WI38 (cell line): ENCODE results near the gene PIAS4.

Source experiments
- H3K4me3 ChIP-seq: 2 replicates; pipeline ENCODE4 v1.5.1; 2011; ENCODE audit warnings: low read depth, mild to moderate bottlenecking, control low read depth, low read length
- CTCF ChIP-seq: IDR thresholded peaks from 2 replicates; pipeline ENCODE4 v1.5.1; 2012; ENCODE audit warnings: low read depth, mild to moderate bottlenecking, control low read depth, low read length

PIAS4 gene

GRCh38 chr19:4033028-4033956 lies 25.8 kb downstream of the PIAS4 start:
- H3K4me3 ChIP-seq, result no peak overlapping the region
- no peak for TF ChIP-seq CTCF

- H3K4me3 ChIP-seq, result no peak overlapping the region
- TF ChIP-seq CTCF, result no peak
Measured at GRCh38 chr19:4034048-4035017, 26.8 kb downstream of the PIAS4 start.

GRCh38 chr19:4035018-4035566 lies 27.6 kb downstream of the PIAS4 start:
- TF ChIP-seq CTCF, result no peak
- no peak overlapping the region for H3K4me3 ChIP-seq

GRCh38 chr19:4035582-4035981 lies 28.0 kb downstream of the PIAS4 start:
- TF ChIP-seq CTCF, result no peak
- no peak overlapping the region for H3K4me3 ChIP-seq

GRCh38 chr19:4036576-4037300 lies 29.2 kb downstream of the PIAS4 start:
- no peak for TF ChIP-seq CTCF
- no peak overlapping the region for H3K4me3 ChIP-seq

GRCh38 chr19:4037301-4037949 lies 29.9 kb downstream of the PIAS4 start:
- H3K4me3 ChIP-seq, result no peak overlapping the region
- no peak for TF ChIP-seq CTCF
